Stimulated activated CD4-positive, alpha-beta T cell treated with anti-CD3 and anti-CD28 coated beads, Interleukin-4, amount 100 ng/mL, for 48 hours (primary cell): ENCODE data around the gene AGXT2.
A peak's percentile ranks its signal among the peaks of the same experiment; 100 is the strongest.

Experiments used
- DNase-seq, 2 donors: peaks; one replicate each; pipeline ENCODE4 v3.0.0-alpha.2; 2020; ENCODE audit warnings: low read depth in 2 of 2

Gene AGXT2

DNA sequence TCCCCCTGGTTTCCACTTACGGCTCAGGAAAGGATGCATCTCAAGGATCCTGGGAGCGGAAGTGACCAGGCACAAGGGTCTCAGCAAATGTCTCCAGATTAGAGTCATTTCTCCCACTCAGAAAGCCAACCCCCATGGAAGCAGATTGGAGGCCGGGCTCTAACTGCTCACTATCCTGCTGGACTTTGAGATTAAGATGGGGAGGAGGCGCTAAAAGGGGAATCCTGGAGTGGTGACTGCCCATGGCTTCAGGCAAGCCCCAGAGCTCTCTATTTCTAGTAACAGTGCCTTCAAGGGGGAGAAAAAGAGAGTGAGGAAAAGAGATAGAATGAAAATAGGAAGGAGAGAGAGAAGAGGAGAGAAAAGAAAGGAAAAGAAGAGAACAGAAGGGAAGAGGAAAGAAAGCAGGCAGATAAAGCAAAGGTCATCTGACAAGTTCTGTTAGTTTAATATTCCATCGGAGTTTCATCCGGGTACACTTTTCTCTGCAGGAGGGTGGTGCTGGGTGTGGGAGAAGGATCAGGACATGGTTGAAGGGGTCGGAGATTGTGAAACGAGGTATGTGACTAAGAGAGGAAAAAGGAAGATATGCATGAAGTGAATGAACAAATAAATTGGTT is at the start of gene AGXT2:
AGXT2 (minus strand) TSS at position 165 of the 620 bp plus-strand sequence; CDS start at position 108, 57 bp downstream.
- no peak for DNase-seq

- no peak for DNase-seq
These were observed 49.2 kb upstream of the AGXT2 start for GRCh38 chr5:35096932-35097331.

DNA sequence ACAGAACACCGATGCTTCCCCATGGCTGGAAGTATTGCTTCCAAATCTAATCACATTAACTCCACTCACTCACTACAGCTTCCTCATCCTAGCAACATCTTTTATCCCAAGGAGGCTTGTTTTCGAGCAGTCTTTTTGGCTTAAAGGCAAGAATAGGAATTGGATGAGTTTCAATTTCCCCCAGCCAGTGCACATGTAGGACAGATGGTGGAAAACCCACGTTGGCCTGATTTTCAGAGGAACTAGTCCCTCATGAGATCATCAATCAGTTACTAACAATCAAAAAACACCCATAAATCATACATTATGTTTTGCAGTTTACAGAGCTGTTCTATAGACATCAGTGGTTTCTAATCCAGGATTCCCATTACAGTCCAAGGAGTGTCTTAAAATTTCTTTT is 48.5 kb upstream of the AGXT2 start:
- no peak for DNase-seq

- no peak for DNase-seq
These were observed 47.6 kb upstream of the AGXT2 start for GRCh38 chr5:35095366-35095765.

DNA sequence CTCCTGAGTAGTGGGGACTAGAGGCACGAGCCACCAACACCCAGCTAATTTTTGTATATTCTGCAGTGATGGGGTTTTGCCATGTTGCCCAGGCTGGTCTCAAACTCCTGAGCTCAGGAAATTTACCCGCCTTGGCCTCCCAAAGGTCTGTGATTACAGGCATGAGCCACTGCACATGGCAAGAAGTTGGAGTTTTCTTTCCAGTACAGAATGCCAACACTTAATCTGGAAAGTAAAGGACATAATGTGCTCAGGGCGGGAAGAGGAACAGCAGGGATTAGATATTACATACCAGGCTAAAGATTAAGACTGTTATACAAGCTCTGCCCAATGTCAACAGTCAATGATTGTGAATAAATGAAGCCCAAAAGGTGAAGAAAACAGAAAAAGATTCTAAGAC is 47.2 kb upstream of the AGXT2 start:
- DNase-seq, result no peak

DNA sequence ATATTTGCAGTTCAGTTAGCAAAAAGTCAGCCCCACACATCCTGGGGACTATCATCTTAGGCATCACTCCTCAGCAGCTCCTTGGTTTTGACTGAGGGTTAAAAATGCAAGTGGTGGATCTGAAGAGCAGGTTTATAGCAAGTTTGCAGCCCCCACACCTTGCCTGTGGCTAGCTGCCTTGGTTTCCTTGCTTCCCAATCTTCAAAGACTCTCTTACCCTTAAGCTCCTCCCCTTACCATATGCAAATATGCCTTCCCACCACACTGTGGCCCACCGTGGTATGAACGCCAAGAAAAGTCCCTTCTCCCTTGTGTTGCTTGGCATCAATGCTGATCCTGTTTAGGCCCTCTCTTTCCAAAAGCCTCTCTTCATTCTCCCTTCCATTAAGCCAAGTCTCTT is 45.0 kb upstream of the AGXT2 start:
- DNase-seq, result no peak

GRCh38 chr5:35091704-35092103 is 44.0 kb upstream of the AGXT2 start:
- DNase-seq, result no peak

- DNase-seq, result peak; percentile 31 to 33
These were observed 41.9 kb upstream of the AGXT2 start for GRCh38 chr5:35089334-35090314.

DNA sequence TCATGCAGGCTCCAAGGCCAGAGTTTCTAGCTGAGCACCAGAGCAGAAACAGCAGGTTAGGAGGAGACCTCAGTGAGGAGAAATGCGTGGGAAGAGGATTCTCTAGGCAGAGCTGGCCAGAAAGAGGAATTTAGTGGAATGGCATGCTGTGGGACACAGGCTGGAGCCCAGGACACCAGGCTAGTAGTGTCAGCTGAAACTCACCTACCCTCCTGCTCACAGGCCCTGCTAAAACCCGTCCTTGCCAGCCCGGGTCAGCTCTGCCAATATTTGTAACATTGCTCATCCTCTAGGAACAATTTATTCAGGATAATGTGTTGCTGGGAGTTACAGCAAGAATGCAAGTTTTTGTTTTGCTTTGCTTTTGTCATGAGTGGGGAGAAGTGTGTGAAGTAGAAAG is 40.2 kb upstream of the AGXT2 start:
- DNase-seq, result no peak

DNA sequence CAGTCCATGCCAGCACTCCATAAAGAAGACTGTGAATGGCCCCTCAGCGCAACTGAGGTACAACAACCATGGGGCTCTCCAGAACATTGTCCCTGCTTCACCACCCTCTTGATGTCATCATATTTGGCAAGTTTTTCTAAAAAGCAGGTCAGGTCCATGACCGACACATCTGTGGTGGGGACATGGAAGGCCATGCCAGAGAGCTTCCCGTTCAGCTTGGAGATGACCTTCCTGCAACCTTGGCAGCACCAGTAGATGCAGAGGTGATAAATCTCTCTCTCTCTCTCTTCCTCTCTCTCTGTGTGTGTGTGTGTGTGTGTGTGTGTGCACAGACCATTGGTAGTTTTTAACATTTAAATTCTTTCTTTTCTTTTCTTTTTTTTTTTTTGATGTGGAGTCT is 35.4 kb upstream of the AGXT2 start:
- DNase-seq, result no peak

DNA sequence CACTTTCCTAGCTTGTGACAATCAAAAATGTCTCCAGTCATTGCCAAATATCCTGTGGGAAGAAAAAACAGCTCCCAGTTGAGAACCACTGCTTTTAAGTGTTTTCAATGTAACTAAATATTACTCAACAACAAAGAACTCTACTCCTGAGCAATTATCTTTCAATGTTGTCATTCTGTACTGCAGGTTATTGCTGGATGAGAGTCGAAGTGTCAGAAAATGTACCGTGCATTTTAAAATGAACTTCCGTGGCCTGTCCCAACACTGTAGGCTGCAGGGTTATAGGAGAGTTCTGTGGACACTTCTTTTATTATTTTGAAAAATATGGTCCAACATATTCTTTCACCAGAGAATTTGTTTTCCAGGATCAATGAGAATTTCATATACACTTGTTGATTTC is 34.8 kb upstream of the AGXT2 start:
- no peak for DNase-seq

- DNase-seq, result no peak
These were observed 33.4 kb upstream of the AGXT2 start for GRCh38 chr5:35081134-35081533.

GRCh38 chr5:35073160-35073559 is 25.4 kb upstream of the AGXT2 start:
- no peak for DNase-seq

- DNase-seq, result no peak
These were observed 21.4 kb upstream of the AGXT2 start for GRCh38 chr5:35069188-35069587.

- no peak for DNase-seq
These were observed 20.2 kb upstream of the AGXT2 start for GRCh38 chr5:35067985-35068384.

DNA sequence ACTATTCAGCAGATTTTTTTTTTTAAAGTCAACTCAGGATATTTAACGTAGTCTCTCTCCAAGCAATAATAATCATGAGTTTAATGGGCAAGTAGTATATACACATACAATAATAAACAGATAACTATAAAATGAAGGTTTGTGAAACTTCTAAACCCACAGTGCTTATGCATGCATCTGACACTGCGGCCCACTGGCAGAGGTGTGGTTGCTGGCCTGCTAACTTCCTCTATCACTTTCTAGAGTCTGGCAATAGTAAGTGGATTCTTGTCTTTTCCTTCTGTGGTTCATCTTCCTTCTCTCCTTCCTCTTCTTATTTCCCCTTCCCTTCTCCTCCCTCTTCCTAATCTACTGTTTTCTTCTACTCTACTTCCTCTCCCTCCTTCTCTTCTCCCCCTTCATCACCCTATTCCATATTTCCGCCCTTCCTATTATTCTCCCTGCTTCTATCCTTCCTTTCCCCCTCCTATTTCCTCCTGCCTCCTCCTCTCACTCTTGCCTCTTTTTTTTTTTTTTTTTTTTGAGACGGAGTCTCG is 18.6 kb upstream of the AGXT2 start:
- DNase-seq, result no peak

- no peak for DNase-seq
These were observed 15.7 kb upstream of the AGXT2 start for GRCh38 chr5:35063414-35063813.

- DNase-seq, result no peak
These were observed 13.5 kb upstream of the AGXT2 start for GRCh38 chr5:35061211-35061770.

GRCh38 chr5:35060236-35060635 is 12.5 kb upstream of the AGXT2 start:
- no peak for DNase-seq

GRCh38 chr5:35059251-35059650 is 11.5 kb upstream of the AGXT2 start:
- no peak for DNase-seq

DNA sequence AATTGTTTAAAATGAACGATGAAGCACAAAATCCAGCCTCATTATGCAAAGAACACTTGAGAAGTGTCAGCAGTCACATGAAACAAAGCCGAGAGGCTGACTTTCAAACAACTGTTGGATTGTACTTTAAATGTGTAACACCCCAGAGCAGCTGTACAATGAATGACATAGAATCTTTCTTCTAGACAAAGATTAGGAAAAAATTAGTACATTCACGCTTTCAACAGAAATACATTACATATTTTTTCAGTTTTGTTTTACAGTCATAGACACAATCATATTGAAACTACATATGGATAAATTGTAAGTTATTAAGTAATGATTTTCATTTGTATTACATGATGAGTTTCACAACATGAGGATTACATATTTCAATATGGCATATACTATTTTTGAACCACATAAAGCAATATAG is 10.6 kb upstream of the AGXT2 start:
- no peak for DNase-seq

- DNase-seq, result no peak
These were observed 8.9 kb upstream of the AGXT2 start for GRCh38 chr5:35056686-35057085.

DNA sequence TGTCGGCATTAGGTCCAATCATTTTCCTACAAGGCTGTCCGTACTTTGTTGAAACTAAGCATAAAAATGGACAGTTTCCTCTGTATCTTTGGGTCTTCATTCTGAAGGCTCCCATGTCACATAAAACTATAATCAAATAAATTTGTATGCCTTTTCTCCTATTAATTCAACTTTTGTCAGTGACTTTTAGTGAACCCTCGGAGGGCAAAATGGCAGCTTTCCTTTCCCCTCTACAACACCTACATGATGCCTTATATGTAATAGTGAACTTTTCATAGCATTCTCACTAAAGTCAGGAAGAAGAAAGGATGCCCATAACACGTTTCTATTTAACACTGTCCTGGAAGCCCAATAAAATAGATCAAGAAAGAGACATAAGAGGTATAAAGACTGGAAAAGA is 5.1 kb upstream of the AGXT2 start:
- no peak for DNase-seq
